PC-9 (cell line): ENCODE results near the gene ACTR3. TPM values are rescaled to one million over a fixed set of nuclear protein-coding genes. Genes with fewer than 3 reads are reported as not detected.

Source experiments
- BruUV-seq: library from RNA; stranded (reverse); fragments of 400-500 nt; replicated peaks from 2 replicates; lab custom pipeline; 2021; lab: Mats Ljungman, UMichigan
- CTCF ChIA-PET: fragments of 300-600 bp; sonication (Branson Sonifier 250); formaldehyde crosslinking; loops from one replicate; lab custom pipeline; 2022; ENCODE audit warnings: antibody characterized with exemption; lab: Charles Lee
- POLR2A ChIA-PET: fragments of 300-600 bp; sonication (Branson Sonifier 250); formaldehyde crosslinking; loops from one replicate; lab custom pipeline; 2022; ENCODE audit warnings: antibody characterized with exemption; ENCODE audit not compliant: unreplicated experiment; lab: Charles Lee
- DNase-seq, 2 experiments: peaks; one replicate each; pipeline versions ENCODE4 v3.0.0 to v3.0.0-alpha.2; 2015 to 2022; ENCODE audit warnings: mixed read lengths in 1 of 2
- H2AFZ ChIP-seq: fragments of 200-600 bp; sonication (generic); 2 replicates; pipeline ENCODE4 v1.8.1; 2017; ENCODE audit warnings: antibody characterized with exemption
- H3F3A ChIP-seq: fragments of 200-600 bp; sonication (generic); 2 replicates; pipeline ENCODE4 v1.8.1; 2017; ENCODE audit warnings: antibody characterized with exemption, mild to moderate bottlenecking, low read depth; ENCODE audit not compliant: insufficient read depth
- H3K27ac ChIP-seq: fragments of 200-600 bp; sonication (generic); 2 replicates; pipeline ENCODE4 v1.6.1; 2016; ENCODE audit warnings: mixed run types
- H3K27me3 ChIP-seq: fragments of 200-600 bp; sonication (generic); 2 replicates; pipeline ENCODE4 v1.6.1; 2016; ENCODE audit warnings: low read depth, mixed run types; ENCODE audit not compliant: insufficient read depth
- H3K36me3 ChIP-seq: fragments of 200-600 bp; sonication (generic); 2 replicates; pipeline ENCODE4 v1.6.1; 2016; ENCODE audit warnings: low read depth, mixed run types
- H3K4me1 ChIP-seq: fragments of 200-600 bp; sonication (generic); replicated peaks from 2 replicates; pipeline ENCODE4 v1.6.1; 2016; ENCODE audit warnings: mixed run types; ENCODE audit not compliant: insufficient read depth
- H3K4me2 ChIP-seq: fragments of 200-600 bp; sonication (generic); 2 replicates; pipeline ENCODE4 v1.6.1; 2017; ENCODE audit warnings: mixed run types
- H3K4me3 ChIP-seq: fragments of 200-600 bp; sonication (generic); 2 replicates; pipeline ENCODE4 v1.6.1; 2016; ENCODE audit warnings: mixed run types
- H3K79me2 ChIP-seq: fragments of 200-600 bp; sonication (generic); 2 replicates; pipeline ENCODE4 v1.6.1; 2017; ENCODE audit warnings: low read depth, mixed run types
- H3K9me2 ChIP-seq: fragments of 200-600 bp; sonication (generic); 2 replicates; pipeline ENCODE4 v1.8.1; 2017; ENCODE audit warnings: mild to moderate bottlenecking; ENCODE audit not compliant: insufficient read depth
- H3K9me3 ChIP-seq: fragments of 200-600 bp; sonication (generic); 2 replicates; pipeline ENCODE4 v1.8.1; 2016; ENCODE audit warnings: low read depth; ENCODE audit not compliant: insufficient read depth
- H4K20me1 ChIP-seq: fragments of 200-600 bp; sonication (generic); 2 replicates; pipeline ENCODE4 v1.8.1; 2017; ENCODE audit not compliant: insufficient read depth
- EZH2 ChIP-seq: fragments of 200-600 bp; sonication (generic); IDR thresholded peaks from 2 replicates; pipeline ENCODE4 v1.8.0; 2017; ENCODE audit warnings: antibody characterized with exemption, low read depth
- intact Hi-C: fragments of 100-400 bp; cut with micrococcal nuclease; formaldehyde crosslinking; loops from one replicate; pipeline ENCODE4 v1.10.0; 2022; ENCODE audit not compliant: unreplicated experiment
- total RNA-seq: library from RNA; stranded (reverse); gene quantifications from 2 replicates; pipeline ENCODE4 v1.2.3, GENCODE V29; 2021
- TF ChIP-seq, protein P1 (sequence below): fragments of 200-600 bp; sonication (generic); conservative IDR thresholded peaks from 2 replicates; pipeline ENCODE4 v1.6.1; 2017; ENCODE audit warnings: mixed run types, antibody characterized with exemption, mild to moderate bottlenecking, moderate library complexity

Gene ACTR3
- total RNA-seq, 1 experiment from 2014 or later: 222 TPM

- Histone ChIP-seq H3F3A (no peaks in the 10 kb centered on the region), H3K79me2 (no peaks in the 10 kb centered on the region), H2AFZ (no peak overlapping the region), H4K20me1 (no peaks in the 10 kb centered on the region), H3K4me3 (no peak overlapping the region), H3K27ac (no peak overlapping the region), H3K4me1 (peaks cover 13% of the 10 kb centered on the region), H3K27me3 (no peaks in the 10 kb centered on the region), H3K9me2 (no peaks in the 10 kb centered on the region), H3K4me2 (no peak overlapping the region), H3K36me3 (no peaks in the 10 kb centered on the region), H3K9me3 (no peaks in the 10 kb centered on the region)
- DNase-seq: no peak
- TF ChIP-seq, protein P1, sequence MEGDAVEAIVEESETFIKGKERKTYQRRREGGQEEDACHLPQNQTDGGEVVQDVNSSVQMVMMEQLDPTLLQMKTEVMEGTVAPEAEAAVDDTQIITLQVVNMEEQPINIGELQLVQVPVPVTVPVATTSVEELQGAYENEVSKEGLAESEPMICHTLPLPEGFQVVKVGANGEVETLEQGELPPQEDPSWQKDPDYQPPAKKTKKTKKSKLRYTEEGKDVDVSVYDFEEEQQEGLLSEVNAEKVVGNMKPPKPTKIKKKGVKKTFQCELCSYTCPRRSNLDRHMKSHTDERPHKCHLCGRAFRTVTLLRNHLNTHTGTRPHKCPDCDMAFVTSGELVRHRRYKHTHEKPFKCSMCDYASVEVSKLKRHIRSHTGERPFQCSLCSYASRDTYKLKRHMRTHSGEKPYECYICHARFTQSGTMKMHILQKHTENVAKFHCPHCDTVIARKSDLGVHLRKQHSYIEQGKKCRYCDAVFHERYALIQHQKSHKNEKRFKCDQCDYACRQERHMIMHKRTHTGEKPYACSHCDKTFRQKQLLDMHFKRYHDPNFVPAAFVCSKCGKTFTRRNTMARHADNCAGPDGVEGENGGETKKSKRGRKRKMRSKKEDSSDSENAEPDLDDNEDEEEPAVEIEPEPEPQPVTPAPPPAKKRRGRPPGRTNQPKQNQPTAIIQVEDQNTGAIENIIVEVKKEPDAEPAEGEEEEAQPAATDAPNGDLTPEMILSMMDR: no peak
- TF ChIP-seq EZH2: no peak
- intact Hi-C loops: no loop called here
- BruUV-seq: no TSS peak
- POLR2A ChIA-PET: interaction anchor here (0.6 kb wide), 1 partner anchor 24 kb away, joined by 5 read pairs; no protein-coding TSS in a partner anchor
- CTCF ChIA-PET: no interaction called here
These were observed 35.7 kb upstream of the ACTR3 start for GRCh38 chr2:113854208-113854607.

- DNase-seq: no peak
- H3F3A ChIP-seq: no peaks in the 10 kb centered on the region
- peaks cover 11% of the 10 kb centered on the region for H3K4me1 ChIP-seq
- H3K27me3 ChIP-seq: no peaks in the 10 kb centered on the region
- 0 out of 2 replicates have a peak, but pooled peaks cover under 1% of the 10 kb centered on the region for H4K20me1 ChIP-seq
- no peaks in the 10 kb centered on the region for H3K79me2 ChIP-seq
- no peak overlapping the region for H2AFZ ChIP-seq
- no peaks in the 10 kb centered on the region for H3K9me2 ChIP-seq
- no peaks in the 10 kb centered on the region for H3K36me3 ChIP-seq
- TF ChIP-seq, protein P1: no peak
- no peak for TF ChIP-seq EZH2
- H3K27ac ChIP-seq: no peak overlapping the region
- intact Hi-C loops: no loop called here
- no TSS peak for BruUV-seq
- H3K4me3 ChIP-seq: no peak overlapping the region
- ChIA-PET CTCF (no interaction called here), POLR2A (interaction anchor here (0.6 kb wide), 1 partner anchor 23 kb away, joined by 5 read pairs; no protein-coding TSS in a partner anchor)
- no peaks in the 10 kb centered on the region for H3K9me3 ChIP-seq
- H3K4me2 ChIP-seq: no peak overlapping the region
These were observed 34.7 kb upstream of the ACTR3 start for GRCh38 chr2:113854970-113855740.

- BruUV-seq: no TSS peak
- intact Hi-C loops: no loop called here
- Histone ChIP-seq H3K4me1 (peaks cover 11% of the 10 kb centered on the region), H4K20me1 (peaks cover 4% of the 10 kb centered on the region; the same call in 1 of the 2 replicates), H3K36me3 (no peaks in the 10 kb centered on the region), H3F3A (no peaks in the 10 kb centered on the region), H3K27ac (no peak overlapping the region), H3K27me3 (no peaks in the 10 kb centered on the region), H3K79me2 (no peaks in the 10 kb centered on the region), H3K9me2 (no peaks in the 10 kb centered on the region), H3K4me2 (no peak overlapping the region), H3K9me3 (no peaks in the 10 kb centered on the region), H3K4me3 (no peak overlapping the region), H2AFZ (no peak overlapping the region)
- no peak for TF ChIP-seq EZH2
- TF ChIP-seq, protein P1: no peak
- DNase-seq: no peak
- ChIA-PET CTCF (no interaction called here), POLR2A (no interaction called here)
These were observed 32.4 kb upstream of the ACTR3 start for GRCh38 chr2:113857464-113857863.
